Neural progenitor cell (in vitro differentiated cells): ENCODE measurements around the gene CACNA1C. TPM values are rescaled to one million over a fixed set of nuclear protein-coding genes. Genes with fewer than 3 reads are reported as not detected.

ENCODE experiments used
- DNase-seq: peaks from one replicate; pipeline ENCODE4 v3.0.0-alpha.2; 2016; ENCODE audit warnings: low spot score
- H2AFZ ChIP-seq: fragments of 200-600 bp; sonication (generic); replicated peaks from 2 replicates; pipeline ENCODE4 v1.6.1; 2016; ENCODE audit warnings: antibody characterized with exemption
- H3F3A ChIP-seq: fragments of 200-600 bp; sonication (generic); 2 replicates; pipeline ENCODE4 v1.6.1; 2016; ENCODE audit warnings: antibody characterized with exemption, low read depth
- H3K27ac ChIP-seq: fragments of 200-600 bp; sonication (generic); 2 replicates; pipeline ENCODE4 v1.5.1; 2016; ENCODE audit warnings: mild to moderate bottlenecking
- H3K27me3 ChIP-seq: fragments of 200-600 bp; sonication (generic); 2 replicates; pipeline ENCODE4 v1.6.1; 2016; ENCODE audit warnings: mild to moderate bottlenecking, moderate library complexity
- H3K36me3 ChIP-seq: fragments of 200-600 bp; sonication (generic); 2 replicates; pipeline ENCODE4 v1.5.1; 2016
- H3K4me1 ChIP-seq: fragments of 200-600 bp; sonication (generic); 2 replicates; pipeline ENCODE4 v1.6.1; 2016; ENCODE audit warnings: mixed run types
- H3K4me2 ChIP-seq: fragments of 200-600 bp; sonication (generic); 2 replicates; pipeline ENCODE4 v1.6.1; 2016
- H3K4me3 ChIP-seq: fragments of 200-600 bp; sonication (generic); 2 replicates; pipeline ENCODE4 v1.5.1; 2016
- H3K79me2 ChIP-seq: fragments of 200-600 bp; sonication (generic); 2 replicates; pipeline ENCODE4 v1.6.1; 2016; ENCODE audit warnings: low read depth
- H3K9ac ChIP-seq: fragments of 200-600 bp; sonication (generic); 2 replicates; pipeline ENCODE4 v1.6.1; 2016
- H3K9me3 ChIP-seq: fragments of 200-600 bp; sonication (generic); 2 replicates; pipeline ENCODE4 v1.5.1; 2016; ENCODE audit warnings: low read depth
- H4K20me1 ChIP-seq: fragments of 200-600 bp; sonication (generic); 2 replicates; pipeline ENCODE4 v1.6.1; 2016; ENCODE audit warnings: low read depth
- H3K27ac Mint-ChIP-seq: 3 replicates; pipeline ENCODE4 v1.8.0; 2021; ENCODE audit warnings: mixed read lengths
- H3K27me3 Mint-ChIP-seq: 2 replicates; pipeline ENCODE4 v1.8.0; 2022; ENCODE audit warnings: low read depth, mild to moderate bottlenecking, inconsistent platforms, moderate library complexity, mixed read lengths; ENCODE audit not compliant: insufficient read depth
- H3K36me3 Mint-ChIP-seq: 3 replicates; pipeline ENCODE4 v1.8.0; 2021; ENCODE audit warnings: mixed read lengths
- H3K4me1 Mint-ChIP-seq: 3 replicates; pipeline ENCODE4 v1.8.0; 2021; ENCODE audit warnings: mixed read lengths
- H3K4me3 Mint-ChIP-seq: 3 replicates; pipeline ENCODE4 v1.8.0; 2021; ENCODE audit warnings: mild to moderate bottlenecking, moderate library complexity, mixed read lengths
- H3K9me3 Mint-ChIP-seq: 3 replicates; pipeline ENCODE4 v1.8.0; 2020; ENCODE audit warnings: mixed read lengths
- CTCF ChIP-seq: fragments of 200-600 bp; sonication (generic); IDR thresholded peaks from 2 replicates; pipeline ENCODE4 v1.5.1; 2017; ENCODE audit warnings: antibody characterized with exemption, mild to moderate bottlenecking
- EZH2 ChIP-seq: fragments of 200-600 bp; sonication (generic); IDR thresholded peaks from 2 replicates; pipeline ENCODE4 v1.6.1; 2017; ENCODE audit warnings: antibody characterized with exemption, mild to moderate bottlenecking, moderate library complexity
- EZH2phosphoT487 ChIP-seq: fragments of 200-600 bp; sonication (generic); IDR thresholded peaks from 2 replicates; pipeline ENCODE4 v1.6.1; 2017; ENCODE audit warnings: antibody characterized with exemption
- total RNA-seq: library from RNA; depleted of rRNA; stranded (reverse); fragments of >200 nt; gene quantifications from 2 replicates; pipeline ENCODE4 v1.2.3, GENCODE V29; 2015; ENCODE audit warnings: low replicate concordance

CACNA1C gene
- total RNA-seq, 1 donor from 2014 or later = 2.7 TPM

DNA sequence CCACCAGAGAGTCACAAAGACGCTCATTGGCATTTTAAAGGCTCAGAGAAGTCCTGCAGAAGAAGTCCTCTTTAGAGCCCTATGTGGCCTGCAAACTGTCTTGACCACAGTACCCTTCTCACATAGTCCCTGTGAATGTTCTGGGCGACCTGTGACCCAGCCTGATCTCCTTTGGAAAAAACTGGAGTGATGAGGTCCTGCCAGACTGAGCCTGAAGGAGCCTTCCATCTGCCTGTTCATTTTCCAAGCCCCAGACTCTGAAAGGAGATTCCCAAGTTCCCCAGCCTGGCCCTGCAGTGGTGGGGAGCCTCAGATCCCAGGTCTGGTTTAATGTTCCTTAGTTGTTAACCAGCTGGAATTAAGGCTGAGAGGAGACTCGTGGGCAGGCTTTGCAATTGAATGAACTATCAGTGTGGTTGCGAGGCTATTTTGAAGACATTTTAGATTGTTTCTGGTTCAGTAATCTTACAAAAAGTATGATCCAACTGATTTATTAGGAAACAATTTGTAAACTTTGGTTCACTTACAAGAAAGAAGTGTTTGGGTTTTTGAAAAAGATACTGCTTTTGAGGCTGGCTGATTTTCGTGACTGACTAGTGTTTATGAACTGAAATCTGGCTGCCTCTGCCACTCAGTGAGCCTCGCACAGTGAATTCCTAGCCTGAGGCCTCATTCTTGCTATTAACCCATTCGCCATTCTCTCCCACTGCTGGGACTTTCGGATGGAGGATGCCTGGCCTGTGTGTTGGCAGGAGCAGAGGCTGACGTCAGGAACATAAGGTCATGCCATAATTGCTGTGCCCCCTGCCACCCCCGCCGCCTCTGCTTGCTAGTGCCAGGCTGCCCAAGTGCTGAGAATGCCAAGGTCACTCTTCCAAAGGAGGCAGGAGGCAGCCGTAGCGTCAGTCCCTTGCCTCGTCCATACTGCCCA lies 249.0 kb downstream of the CACNA1C start:
- H3K36me3 Mint-ChIP-seq = no peaks in the 10 kb centered on the region
- H3K27ac Mint-ChIP-seq = no peak overlapping the region
- H3K4me2 ChIP-seq = no peak overlapping the region

DNA sequence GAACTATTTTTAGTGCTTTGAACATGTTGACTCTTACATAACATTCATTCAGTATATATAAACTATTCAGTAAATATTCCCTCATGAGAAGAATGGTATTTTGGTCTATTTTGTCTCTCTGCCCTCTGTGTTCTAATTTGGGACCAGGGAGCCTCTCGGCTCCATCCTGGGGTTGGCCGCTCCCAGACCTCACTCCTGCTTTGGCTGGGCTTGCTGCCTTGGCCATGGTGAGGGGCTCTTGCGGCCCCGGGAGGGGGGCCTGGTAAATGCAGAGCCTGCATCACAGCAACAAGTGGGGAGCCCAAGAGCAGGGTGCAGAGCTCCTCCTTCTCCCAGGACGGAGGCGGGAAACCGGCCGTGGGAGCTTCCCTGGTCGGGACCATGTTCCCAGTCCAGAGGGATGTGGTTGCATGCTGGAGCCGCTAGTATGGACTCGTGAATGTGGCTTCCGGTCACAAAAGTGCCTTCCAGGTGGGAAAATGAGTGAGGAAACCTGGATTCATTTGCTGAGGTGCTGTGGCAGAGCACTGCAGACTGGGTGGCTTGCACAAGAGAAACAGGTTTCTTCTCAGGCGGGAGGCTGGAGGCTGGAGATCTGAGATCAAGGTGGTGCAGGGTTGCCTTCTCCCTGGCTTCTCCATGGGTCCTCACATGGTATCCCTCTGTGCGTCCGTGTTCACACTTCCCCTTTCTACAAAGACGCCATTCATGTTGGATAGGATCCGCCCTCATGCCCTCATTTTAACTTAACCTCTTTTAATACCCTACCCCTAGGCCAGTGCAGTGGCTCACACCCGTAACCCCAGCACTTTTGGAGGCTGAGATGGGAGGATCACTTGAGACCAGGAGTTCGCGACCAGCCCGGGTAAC lies 250.2 kb downstream of the CACNA1C start:
- Histone ChIP-seq H2AFZ (no peak overlapping the region), H3K27ac (no peak overlapping the region), H3F3A (peaks cover 21% of the 10 kb centered on the region), H3K4me3 (no peak overlapping the region), H3K36me3 (no peaks in the 10 kb centered on the region), H3K79me2 (no peaks in the 10 kb centered on the region), H3K4me2 (no peak overlapping the region), H4K20me1 (no peaks in the 10 kb centered on the region), H3K9me3 (no peaks in the 10 kb centered on the region), H3K9ac (no peak overlapping the region), H3K27me3 (no peaks in the 10 kb centered on the region), H3K4me1 (peaks cover 14% of the 10 kb centered on the region)
- Mint-ChIP-seq H3K27me3 (peaks cover 6% of the 10 kb centered on the region), H3K36me3 (no peaks in the 10 kb centered on the region), H3K9me3 (no peaks in the 10 kb centered on the region), H3K4me3 (peak overlapping the region; percentile 58), H3K4me1 (peaks cover 36% of the 10 kb centered on the region), H3K27ac (no peak overlapping the region)
- no peak for DNase-seq
- TF ChIP-seq EZH2 (no peak), CTCF (no peak), EZH2phosphoT487 (no peak)

More for the DNA sequence above, 249.0 kb downstream of the CACNA1C start:
- TF ChIP-seq EZH2 = no peak
- TF ChIP-seq EZH2phosphoT487 = no peak
- TF ChIP-seq CTCF = no peak
- Histone ChIP-seq H3K27ac (no peak overlapping the region), H3K4me1 (peaks cover 15% of the 10 kb centered on the region), H4K20me1 (no peaks in the 10 kb centered on the region), H2AFZ (no peak overlapping the region), H3K27me3 (no peaks in the 10 kb centered on the region), H3K36me3 (no peaks in the 10 kb centered on the region), H3K79me2 (no peaks in the 10 kb centered on the region), H3K9ac (no peak overlapping the region), H3F3A (peaks cover 10% of the 10 kb centered on the region), H3K4me3 (no peak overlapping the region), H3K9me3 (no peaks in the 10 kb centered on the region)
- no peak for DNase-seq
- H3K4me1 Mint-ChIP-seq = peaks cover 34% of the 10 kb centered on the region
- no peak overlapping the region for H3K4me3 Mint-ChIP-seq
- H3K27me3 Mint-ChIP-seq = peaks cover 5% of the 10 kb centered on the region
- H3K9me3 Mint-ChIP-seq = no peaks in the 10 kb centered on the region

DNA sequence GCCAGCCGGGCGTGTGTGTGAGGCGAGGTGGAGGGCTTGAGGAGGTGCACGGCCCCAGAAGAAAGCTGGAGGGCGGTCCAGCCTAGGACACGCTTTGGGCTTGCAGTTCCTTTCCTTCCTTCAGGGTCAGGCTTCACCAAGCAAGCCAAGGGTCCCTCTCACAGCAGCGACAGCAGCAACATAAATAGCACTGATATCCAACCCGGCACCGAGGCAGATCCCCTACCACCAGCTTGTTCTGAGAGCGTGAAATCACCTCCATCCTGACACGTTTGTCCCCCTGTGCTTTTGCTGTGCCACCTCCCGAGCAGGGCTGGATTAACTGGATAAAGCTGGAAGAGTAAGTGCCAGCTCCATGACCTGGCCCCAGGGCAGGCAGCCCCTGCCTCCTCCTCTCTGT lies 251.4 kb downstream of the CACNA1C start:
- peak overlapping the region; percentile 33 for H3K27ac Mint-ChIP-seq
- no peaks in the 10 kb centered on the region for H3K36me3 ChIP-seq

More for the DNA sequence above, 251.4 kb downstream of the CACNA1C start:
- Mint-ChIP-seq H3K36me3 (no peaks in the 10 kb centered on the region), H3K4me3 (no peak overlapping the region), H3K9me3 (peaks cover 7% of the 10 kb centered on the region), H3K4me1 (peaks cover 36% of the 10 kb centered on the region), H3K27me3 (peaks cover 6% of the 10 kb centered on the region)
- Histone ChIP-seq H3K4me3 (no peak overlapping the region), H2AFZ (no peak overlapping the region), H3K79me2 (no peaks in the 10 kb centered on the region), H4K20me1 (no peaks in the 10 kb centered on the region), H3K4me1 (peaks cover 14% of the 10 kb centered on the region), H3K27ac (no peak overlapping the region), H3K4me2 (no peak overlapping the region), H3F3A (peaks cover 21% of the 10 kb centered on the region), H3K9ac (no peak overlapping the region), H3K9me3 (no peaks in the 10 kb centered on the region), H3K27me3 (no peaks in the 10 kb centered on the region)
- TF ChIP-seq CTCF (no peak), EZH2phosphoT487 (no peak), EZH2 (no peak)
- DNase-seq = no peak
